HEK293 (cell line): ENCODE results near the gene MPPED1.
A peak's percentile ranks its signal among the peaks of the same experiment; 100 is the strongest.

ENCODE experiments used
- CTCF ChIA-PET: fragments of 350-600 bp; formaldehyde crosslinking; extraction: SDS; loops from one replicate; lab custom pipeline; 2021; ENCODE audit warnings: antibody characterized with exemption; lab: Yijun Ruan, JAX
- POLR2A ChIA-PET: fragments of 300-600 bp; formaldehyde crosslinking; extraction: SDS; loops from one replicate; lab custom pipeline; 2020; ENCODE audit warnings: antibody characterized with exemption, inconsistent platforms; lab: Yijun Ruan, JAX
- H3K27ac ChIP-seq: fragments of 200-500 bp; sonication (Bioruptor generic); 2 replicates; pipeline ENCODE4 v1.5.1; 2014; ENCODE audit warnings: low read depth, low read length, control low read depth, inconsistent platforms; ENCODE audit errors: extremely low read depth
- H3K36me3 ChIP-seq, 2 experiments: fragments of 200-500 bp in 1 of 2; sonication (Bioruptor generic) in 1 of 2; 1 replicate in 1 of 2; 2 replicates in 1 of 2; pipeline ENCODE4 v1.5.1; 2014 to 2017; ENCODE audit warnings: inconsistent platforms in 2 of 2, low read length in 2 of 2; ENCODE audit not compliant: control insufficient read depth in 2 of 2, insufficient read depth in 1 of 2
- H3K4me1 ChIP-seq: fragments of 200-500 bp; sonication (Bioruptor generic); 2 replicates; pipeline ENCODE4 v1.5.1; 2014; ENCODE audit warnings: mild to moderate bottlenecking, low read length, inconsistent platforms; ENCODE audit not compliant: control insufficient read depth, insufficient read depth
- H3K4me3 ChIP-seq: 2 replicates; pipeline ENCODE4 v1.5.1; 2011; ENCODE audit warnings: low read depth, mild to moderate bottlenecking, control low read depth, low read length, moderate library complexity
- H3K9me3 ChIP-seq: fragments of 200-500 bp; sonication (Bioruptor generic); 2 replicates; pipeline ENCODE4 v1.5.1; 2014; ENCODE audit warnings: low read depth, low read length, inconsistent platforms; ENCODE audit not compliant: control insufficient read depth, insufficient read depth
- HOXA7 ChIP-seq: sonication (generic); formaldehyde crosslinking; IDR thresholded peaks from 2 replicates; pipeline ENCODE4 v1.8.1; 2022; ENCODE audit warnings: missing genetic modification reagents, borderline replicate concordance
- HOXD13 ChIP-seq: sonication (generic); formaldehyde crosslinking; IDR thresholded peaks from 2 replicates; pipeline ENCODE4 v1.8.0; 2022; ENCODE audit warnings: missing genetic modification reagents, borderline replicate concordance
- KLF16 ChIP-seq: fragments of 450-650 bp; formaldehyde crosslinking; IDR thresholded peaks from 2 replicates; pipeline ENCODE4 v1.5.1; 2017; ENCODE audit warnings: missing biosample characterization, missing genetic modification characterization
- MZF1 ChIP-seq: fragments of 450-650 bp; formaldehyde crosslinking; IDR thresholded peaks from 2 replicates; pipeline ENCODE4 v1.5.1; 2017; ENCODE audit warnings: missing biosample characterization, missing genetic modification characterization, borderline replicate concordance
- OSR2 ChIP-seq: fragments of 450-650 bp; formaldehyde crosslinking; IDR thresholded peaks from 2 replicates; pipeline ENCODE4 v1.5.1; 2016; ENCODE audit warnings: missing biosample characterization, missing genetic modification characterization
- ZBTB20 ChIP-seq: fragments of 450-650 bp; formaldehyde crosslinking; IDR thresholded peaks from 2 replicates; pipeline ENCODE4 v1.5.1; 2016; ENCODE audit warnings: missing biosample characterization, missing genetic modification characterization
- ZFHX2 ChIP-seq: fragments of 450-650 bp; formaldehyde crosslinking; conservative IDR thresholded peaks from 2 replicates; pipeline ENCODE4 v1.5.1; 2016; ENCODE audit warnings: missing biosample characterization, missing genetic modification characterization
- ZFP3 ChIP-seq: fragments of 450-650 bp; formaldehyde crosslinking; IDR thresholded peaks from 2 replicates; pipeline ENCODE4 v1.5.1; 2016; ENCODE audit warnings: low read depth, missing biosample characterization, missing genetic modification characterization
- ZIC2 ChIP-seq: fragments of 450-650 bp; formaldehyde crosslinking; IDR thresholded peaks from 2 replicates; pipeline ENCODE4 v1.5.1; 2016; ENCODE audit warnings: missing biosample characterization, missing genetic modification characterization
- ZNF16 ChIP-seq: fragments of 450-650 bp; formaldehyde crosslinking; IDR thresholded peaks from 2 replicates; pipeline ENCODE4 v1.5.1; 2016; ENCODE audit warnings: low read depth, missing biosample characterization, missing genetic modification characterization
- ZNF354C ChIP-seq: fragments of 450-650 bp; formaldehyde crosslinking; IDR thresholded peaks from 2 replicates; pipeline ENCODE4 v1.5.1; 2016; ENCODE audit warnings: missing biosample characterization, missing genetic modification characterization, low read depth, borderline replicate concordance
- ZNF585B ChIP-seq: fragments of 450-650 bp; formaldehyde crosslinking; IDR thresholded peaks from 2 replicates; pipeline ENCODE4 v1.5.1; 2016; ENCODE audit warnings: missing biosample characterization, missing genetic modification characterization
- ZNF610 ChIP-seq: fragments of 450-650 bp; formaldehyde crosslinking; IDR thresholded peaks from 2 replicates; pipeline ENCODE4 v1.5.1; 2016; ENCODE audit warnings: missing biosample characterization, missing genetic modification characterization, borderline replicate concordance
- ZNF626 ChIP-seq: fragments of 450-650 bp; sonication (Bioruptor Pico); formaldehyde crosslinking; IDR thresholded peaks from 2 replicates; pipeline ENCODE4 v1.5.1; 2018; ENCODE audit warnings: missing biosample characterization, missing genetic modification characterization, inconsistent platforms
- ZNF664 ChIP-seq: fragments of 450-650 bp; formaldehyde crosslinking; IDR thresholded peaks from 2 replicates; pipeline ENCODE4 v1.5.1; 2016; ENCODE audit warnings: missing biosample characterization, missing genetic modification characterization
- ZNF670 ChIP-seq: fragments of 450-650 bp; formaldehyde crosslinking; IDR thresholded peaks from 2 replicates; pipeline ENCODE4 v1.5.1; 2016; ENCODE audit warnings: missing biosample characterization, missing genetic modification characterization, low read depth
- ZNF830 ChIP-seq: fragments of 450-650 bp; IDR thresholded peaks from 2 replicates; pipeline ENCODE4 v1.5.0; 2018; ENCODE audit warnings: missing biosample characterization, missing genetic modification characterization, low read depth, mild to moderate bottlenecking, moderate library complexity

The MPPED1 gene

DNA sequence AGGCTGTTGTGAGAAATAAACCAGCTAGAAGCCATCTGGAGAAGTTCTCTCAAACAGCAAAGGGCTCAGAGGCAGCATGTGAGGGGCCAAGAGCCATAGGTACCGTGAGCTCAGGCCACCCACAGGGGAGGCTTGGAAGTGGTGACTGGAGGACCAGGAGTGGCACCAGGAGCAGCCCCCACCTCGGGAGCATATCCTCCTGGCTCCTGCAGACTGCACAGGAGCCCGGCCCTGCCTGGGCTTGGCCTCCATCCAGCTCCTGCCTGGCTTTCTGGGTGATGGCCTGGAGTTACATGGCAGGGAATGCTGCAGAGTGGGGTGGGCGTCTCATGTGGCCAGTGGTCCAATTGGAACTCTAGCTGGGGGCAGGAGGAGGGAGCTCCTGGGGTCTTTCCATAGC, 4.2 kb upstream of the MPPED1 start:
- Histone ChIP-seq H3K27ac (no peak overlapping the region), H3K4me3 (no peak overlapping the region), H3K36me3 (no peaks in the 10 kb centered on the region), H3K9me3 (no peaks in the 10 kb centered on the region), H3K4me1 (no peaks in the 10 kb centered on the region)
- POLR2A ChIA-PET, result no interaction called here
- TF ChIP-seq ZNF16 (no peak), ZNF830 (tag by site-specific recombination) (no peak), ZFHX2 (tag by site-specific recombination) (peak; percentile 23; the same call in 1 of the 2 replicates), ZIC2 (peak; percentile 66), OSR2 (tag by site-specific recombination) (peak; percentile 93), ZFP3 (peak; percentile 39; the same call in 1 of the 2 replicates), HOXA7 (CRISPR knock-in tag) (no peak), ZNF610 (tag by site-specific recombination) (no peak), ZNF626 (tag by site-specific recombination) (no peak), ZNF354C (tag by site-specific recombination) (no peak), KLF16 (tag by site-specific recombination) (no peak)
- CTCF ChIA-PET, result interaction anchor here (0.6 to 1.1 kb wide), 2 partner anchors 22 to 61 kb away, joined by 3 read pairs; no protein-coding TSS in a partner anchor

DNA sequence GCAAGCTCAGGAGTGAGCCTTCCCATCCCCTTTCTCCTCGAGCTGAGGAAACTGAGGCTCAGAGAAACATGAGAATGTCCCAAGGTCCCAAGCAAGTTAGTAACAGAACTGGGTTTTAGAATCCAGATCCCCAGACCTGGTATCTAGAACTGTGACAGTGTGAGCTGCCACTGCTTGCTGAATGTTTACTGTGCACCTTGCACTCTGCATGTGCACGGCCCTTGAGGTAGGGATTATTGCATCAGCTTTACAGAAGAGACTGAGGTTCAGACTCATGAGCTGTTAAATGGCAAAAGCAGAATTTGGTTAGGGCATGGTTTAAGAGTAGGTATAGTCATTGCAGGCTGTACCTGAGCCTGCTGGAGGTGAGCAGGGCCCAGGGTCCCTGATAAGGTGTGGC, 3.8 kb upstream of the MPPED1 start:
- Histone ChIP-seq H3K36me3 (no peaks in the 10 kb centered on the region), H3K4me3 (no peak overlapping the region), H3K4me1 (no peaks in the 10 kb centered on the region), H3K9me3 (no peaks in the 10 kb centered on the region), H3K27ac (no peak overlapping the region)
- TF ChIP-seq HOXD13 (CRISPR knock-in tag), result 0 out of 2 replicates have a peak, but pooled peaks have one; percentile 29
- TF ChIP-seq MZF1 (tag by site-specific recombination), result no peak
- CTCF ChIA-PET, result interaction anchor here (0.6 to 1.1 kb wide), 2 partner anchors 22 to 27 kb away, joined by 3 to 4 read pairs; no protein-coding TSS in a partner anchor
- POLR2A ChIA-PET, result no interaction called here

DNA sequence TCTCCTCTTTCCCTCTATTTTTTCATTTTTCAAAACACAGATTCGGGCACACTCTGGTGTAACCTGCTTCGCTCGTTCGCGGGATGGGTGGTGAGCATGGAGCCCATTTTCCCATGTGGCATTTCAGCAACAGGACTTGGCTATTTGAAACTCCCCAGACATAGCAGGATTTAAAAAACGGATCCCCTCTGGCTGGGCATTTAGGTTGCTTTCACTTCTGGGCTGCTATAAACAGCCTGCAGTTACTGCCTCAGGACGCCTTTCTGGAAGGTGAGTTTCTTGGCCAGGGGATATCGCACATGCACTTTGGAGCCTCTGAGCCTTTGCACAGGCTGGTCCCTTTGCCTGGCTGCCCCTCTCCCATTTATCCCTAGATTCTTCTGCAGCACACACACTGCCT, 2.8 kb upstream of the MPPED1 start:
- Histone ChIP-seq H3K4me3 (no peak overlapping the region), H3K9me3 (no peaks in the 10 kb centered on the region), H3K36me3 (no peaks in the 10 kb centered on the region), H3K27ac (no peak overlapping the region), H3K4me1 (no peaks in the 10 kb centered on the region)
- TF ChIP-seq ZBTB20 (tag by site-specific recombination) (no peak), MZF1 (tag by site-specific recombination) (peak; percentile 97)
- CTCF ChIA-PET, result no interaction called here
- POLR2A ChIA-PET, result no interaction called here

DNA sequence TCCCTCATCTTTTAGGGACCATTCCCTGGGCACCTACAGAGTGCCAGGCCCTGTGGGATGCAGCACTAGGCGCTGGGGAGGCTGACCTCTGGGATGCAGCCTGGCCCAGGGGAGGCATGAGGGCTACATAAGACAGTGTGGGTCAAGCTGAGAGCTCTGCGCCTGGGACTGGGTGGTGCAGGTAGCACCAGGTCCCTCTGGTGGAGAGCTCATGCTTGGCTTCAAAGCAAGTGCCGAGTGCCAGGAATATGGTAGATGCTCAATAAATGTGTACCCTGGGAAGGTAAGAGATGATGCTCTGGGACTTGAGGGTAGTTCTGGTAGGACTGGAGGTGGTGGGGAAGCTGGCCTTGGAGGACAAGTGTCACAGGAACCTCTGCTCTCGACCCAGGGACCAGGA, 2.0 kb upstream of the MPPED1 start:
- Histone ChIP-seq H3K4me3 (no peak overlapping the region), H3K4me1 (no peaks in the 10 kb centered on the region), H3K27ac (no peak overlapping the region), H3K9me3 (no peaks in the 10 kb centered on the region), H3K36me3 (no peaks in the 10 kb centered on the region)
- ChIA-PET POLR2A (no interaction called here), CTCF (interaction anchor here (0.6 to 1.6 kb wide), 2 partner anchors 17 to 178 kb away, joined by 3 to 4 read pairs; no protein-coding TSS in a partner anchor)
- no peak for TF ChIP-seq ZNF670
- peak; percentile 84 for TF ChIP-seq ZNF664
- no peak for TF ChIP-seq ZNF585B
